H9 (cell line): ENCODE results near the gene COL19A1. TPM values are rescaled to one million over a fixed set of nuclear protein-coding genes. Genes with fewer than 3 reads are reported as not detected.

Experiments
- DNase-seq: peaks from one replicate; pipeline ENCODE4 v3.0.0-alpha.2; 2017
- H2AFZ ChIP-seq: one replicate; pipeline ENCODE4 v1.6.1; 2013; ENCODE audit warnings: mild to moderate bottlenecking, low read length, control low read depth, moderate library complexity
- H2AK5ac ChIP-seq: 2 replicates; pipeline ENCODE4 v1.6.1; 2013; ENCODE audit warnings: low read length, control low read depth, mixed read lengths; ENCODE audit not compliant: insufficient read length
- H2BK120ac ChIP-seq: one replicate; pipeline ENCODE4 v1.6.1; 2013; ENCODE audit warnings: low read depth, mild to moderate bottlenecking, low read length, control low read depth, inconsistent platforms; ENCODE audit not compliant: poor library complexity, severe bottlenecking
- H2BK12ac ChIP-seq: 2 replicates; pipeline ENCODE4 v1.6.1; 2013; ENCODE audit warnings: low read length, control low read depth, mixed read lengths, low read depth; ENCODE audit not compliant: insufficient read length
- H2BK15ac ChIP-seq: 2 replicates; pipeline ENCODE4 v1.6.1; 2013; ENCODE audit warnings: low read depth, low read length, control low read depth
- H2BK20ac ChIP-seq: one replicate; pipeline ENCODE4 v1.6.1; 2013; ENCODE audit warnings: low read depth, mild to moderate bottlenecking, low read length, control low read depth, inconsistent platforms; ENCODE audit not compliant: poor library complexity, severe bottlenecking
- H2BK5ac ChIP-seq: 2 replicates; pipeline ENCODE4 v1.6.1; 2013; ENCODE audit warnings: low read length, control low read depth, mixed read lengths; ENCODE audit not compliant: insufficient read length
- H3K14ac ChIP-seq: 2 replicates; pipeline ENCODE4 v1.6.1; 2013; ENCODE audit warnings: low read length, control low read depth; ENCODE audit not compliant: insufficient read depth
- H3K18ac ChIP-seq: 2 replicates; pipeline ENCODE4 v1.6.1; 2013; ENCODE audit warnings: low read depth, mild to moderate bottlenecking, mixed read lengths, low read length, control low read depth; ENCODE audit not compliant: insufficient read length
- H3K23ac ChIP-seq: 2 replicates; pipeline ENCODE4 v1.6.1; 2013; ENCODE audit warnings: low read length, control low read depth, mixed read lengths, low read depth; ENCODE audit not compliant: insufficient read length
- H3K23me2 ChIP-seq: 2 replicates; pipeline ENCODE4 v1.6.1; 2013; ENCODE audit warnings: low read depth, mild to moderate bottlenecking, mixed read lengths, low read length, control low read depth; ENCODE audit not compliant: insufficient read length, poor library complexity, severe bottlenecking
- H3K27ac ChIP-seq: 2 replicates; pipeline ENCODE4 v1.5.1; 2013; ENCODE audit warnings: low read length, control low read depth, mixed read lengths, low read depth; ENCODE audit not compliant: insufficient read length
- H3K27me3 ChIP-seq: 2 replicates; pipeline ENCODE4 v1.6.1; 2013; ENCODE audit warnings: low read length, control low read depth, inconsistent platforms; ENCODE audit not compliant: insufficient read depth
- H3K4ac ChIP-seq: 2 replicates; pipeline ENCODE4 v1.6.1; 2013; ENCODE audit warnings: low read depth, mild to moderate bottlenecking, control low read depth, inconsistent platforms, low read length, moderate library complexity
- H3K4me1 ChIP-seq: 2 replicates; pipeline ENCODE4 v1.6.1; 2013; ENCODE audit warnings: low read length, control low read depth, inconsistent platforms; ENCODE audit not compliant: insufficient read depth
- H3K4me2 ChIP-seq: 2 replicates; pipeline ENCODE4 v1.6.1; 2013; ENCODE audit warnings: low read length, control low read depth, mixed read lengths; ENCODE audit not compliant: insufficient read length, insufficient read depth
- H3K56ac ChIP-seq: 2 replicates; pipeline ENCODE4 v1.6.1; 2013; ENCODE audit warnings: low read depth, mild to moderate bottlenecking, mixed read lengths, low read length, control low read depth; ENCODE audit not compliant: insufficient read length
- H3K79me1 ChIP-seq: 2 replicates; pipeline ENCODE4 v1.6.1; 2013; ENCODE audit warnings: low read depth, mild to moderate bottlenecking, moderate library complexity, low read length, control low read depth, inconsistent platforms; ENCODE audit not compliant: insufficient read depth, poor library complexity, severe bottlenecking
- H3K79me2 ChIP-seq: 2 replicates; pipeline ENCODE4 v1.6.1; 2013; ENCODE audit warnings: low read length, control low read depth, inconsistent platforms; ENCODE audit not compliant: insufficient read depth
- H3K9ac ChIP-seq: 2 replicates; pipeline ENCODE4 v1.6.1; 2013; ENCODE audit warnings: low read length, control low read depth, mixed read lengths; ENCODE audit not compliant: insufficient read length; ENCODE audit errors: extremely low read depth
- H3K9me3 ChIP-seq: one replicate; pipeline ENCODE4 v1.6.1; 2013; ENCODE audit warnings: low read depth, low read length, inconsistent platforms; ENCODE audit not compliant: control insufficient read depth
- H3T11ph ChIP-seq: one replicate; pipeline ENCODE4 v1.6.1; 2013; ENCODE audit warnings: mild to moderate bottlenecking, low read length, control low read depth, inconsistent platforms
- H4K20me1 ChIP-seq: one replicate; pipeline ENCODE4 v1.6.1; 2013; ENCODE audit not compliant: control insufficient read depth, insufficient read length, insufficient read depth
- H4K5ac ChIP-seq: 2 replicates; pipeline ENCODE4 v1.6.1; 2013; ENCODE audit warnings: low read depth, mild to moderate bottlenecking, mixed read lengths, low read length, control low read depth; ENCODE audit not compliant: insufficient read length
- H4K8ac ChIP-seq: replicated peaks from 2 replicates; pipeline ENCODE4 v1.6.1; 2013; ENCODE audit warnings: low read length, control low read depth, mixed read lengths, low read depth; ENCODE audit not compliant: insufficient read length
- H4K91ac ChIP-seq: 2 replicates; pipeline ENCODE4 v1.6.1; 2013; ENCODE audit warnings: low read depth, mild to moderate bottlenecking, moderate library complexity, mixed read lengths, low read length, control low read depth; ENCODE audit not compliant: insufficient read length
- H3K27ac Mint-ChIP-seq, 3 experiments: 2 replicates in 2 of 3; 3 replicates in 1 of 3; pipeline ENCODE4 v1.8.0; 2020 to 2021; ENCODE audit warnings: mixed read lengths in 3 of 3, mild to moderate bottlenecking in 1 of 3, moderate library complexity in 1 of 3
- H3K27me3 Mint-ChIP-seq: 2 replicates; pipeline ENCODE4 v1.8.0; 2021; ENCODE audit warnings: low read depth, mild to moderate bottlenecking, moderate library complexity, mixed read lengths
- H3K36me3 Mint-ChIP-seq, 3 experiments: 2 replicates in 2 of 3; 3 replicates in 1 of 3; pipeline ENCODE4 v1.8.0; 2020 to 2021; ENCODE audit warnings: low read depth in 3 of 3, mixed read lengths in 3 of 3; ENCODE audit not compliant: insufficient read depth in 1 of 3
- H3K4me1 Mint-ChIP-seq, 2 experiments: 2 replicates each; pipeline ENCODE4 v1.8.0; 2020; ENCODE audit warnings: mixed read lengths in 2 of 2
- H3K4me3 Mint-ChIP-seq, 2 experiments: 2 replicates in 1 of 2; 3 replicates in 1 of 2; pipeline ENCODE4 v1.8.0; 2020 to 2021; ENCODE audit warnings: mild to moderate bottlenecking in 2 of 2, mixed read lengths in 2 of 2, moderate library complexity in 1 of 2
- H3K9me3 Mint-ChIP-seq, 2 experiments: 2 replicates in 1 of 2; 3 replicates in 1 of 2; pipeline ENCODE4 v1.8.0; 2020; ENCODE audit warnings: mild to moderate bottlenecking in 2 of 2, mixed read lengths in 2 of 2, moderate library complexity in 1 of 2
- CTCF ChIP-seq: fragments of 200-600 bp; sonication (generic); conservative IDR thresholded peaks from 3 replicates; pipeline ENCODE4 v1.8.0; 2021; ENCODE audit warnings: antibody characterized with exemption, mild to moderate bottlenecking
- WGBS: extraction: QIAGEN DNeasy Blood & Tissue Kit; methylation state at CpG from one replicate; pipeline ENCODE4 v1.1.7; 2013; ENCODE audit warnings: missing lambda C conversion rate, low lambda C conversion rate, mixed read lengths; ENCODE audit not compliant: insufficient read length; ENCODE audit errors: extremely low coverage; 5-methylcytosine and 5-hydroxymethylcytosine counted together
- total RNA-seq: library from RNA; stranded (reverse); gene quantifications from 2 replicates; pipeline ENCODE4 v1.2.1, GENCODE V29; 2021

COL19A1 gene
- total RNA-seq, 1 experiment from 2014 or later, result not detected

- no peaks in the 10 kb centered on the region for H3K36me3 Mint-ChIP-seq
- no peaks in the 10 kb centered on the region for H4K20me1 ChIP-seq
- H2BK20ac ChIP-seq, result no peak overlapping the region
- no peak overlapping the region for H2BK15ac ChIP-seq
- no peak overlapping the region for H3K9ac ChIP-seq
- no peak overlapping the region for H3K18ac ChIP-seq
- no peak overlapping the region for H3K4me2 ChIP-seq
- no peak overlapping the region for H2BK5ac ChIP-seq
- no peak overlapping the region for H3K14ac ChIP-seq
- no peak overlapping the region for H2AK5ac ChIP-seq
- H3K27ac ChIP-seq, result no peak overlapping the region
- WGBS, result no CpG with 5 or more reads among the region's 1 CpG
- peaks cover 0 to 2% of the 10 kb centered on the region in 2 experiments; a peak in 1 of 4 replicates for H3K4me1 Mint-ChIP-seq
- H2BK120ac ChIP-seq, result no peak overlapping the region
- no peak for TF ChIP-seq CTCF
- no peak overlapping the region for H3K23ac ChIP-seq
- H3K56ac ChIP-seq, result no peak overlapping the region
- H3K9me3 ChIP-seq, result no peaks in the 10 kb centered on the region
- no peaks in the 10 kb centered on the region for H3K79me1 ChIP-seq
- no peak for DNase-seq
- H4K5ac ChIP-seq, result no peak overlapping the region
- H3K9me3 Mint-ChIP-seq, result no peaks in the 10 kb centered on the region
- no peaks in the 10 kb centered on the region for H3K27me3 Mint-ChIP-seq
- H4K91ac ChIP-seq, result no peak overlapping the region
- H3K27me3 ChIP-seq, result no peaks in the 10 kb centered on the region
- no peaks in the 10 kb centered on the region for H3K23me2 ChIP-seq
- H3K79me2 ChIP-seq, result no peaks in the 10 kb centered on the region
- no peak overlapping the region for H2AFZ ChIP-seq
- H3K27ac Mint-ChIP-seq, result no peak overlapping the region
- H3K4ac ChIP-seq, result no peak overlapping the region
- H3T11ph ChIP-seq, result no peak overlapping the region
- no peak overlapping the region for H3K4me3 Mint-ChIP-seq
- no peak overlapping the region for H2BK12ac ChIP-seq
- H3K4me1 ChIP-seq, result no peaks in the 10 kb centered on the region
- no peak overlapping the region for H4K8ac ChIP-seq
Measured at GRCh38 chr6:70157086-70157485, 290.7 kb downstream of the COL19A1 start.
